ENCODE measurements around the gene ARRDC4.

ARRDC4 gene

DNA sequence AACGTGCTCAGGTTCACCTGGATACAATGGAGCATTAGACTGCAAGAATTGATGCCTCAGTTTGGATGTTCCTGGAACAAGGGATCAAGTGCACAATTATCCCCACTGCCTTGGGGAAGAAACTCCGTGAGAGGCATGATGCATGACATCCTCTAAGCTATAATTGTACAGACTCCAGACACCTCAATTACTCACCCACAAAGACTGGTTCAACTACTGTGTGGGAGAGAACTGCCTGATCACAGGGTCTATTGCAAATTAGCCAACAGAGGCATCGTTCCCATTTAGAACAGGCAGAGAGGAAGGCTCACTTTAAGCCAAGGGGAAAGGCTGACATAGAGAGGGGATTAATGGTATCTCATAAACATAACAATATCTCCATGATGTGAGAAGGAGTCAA, 43.5 kb downstream of the ARRDC4 start:
- TF ChIP-seq EGR1 (IDR thresholded peaks at IDR 0.05): no peak
- TF ChIP-seq REST (IDR thresholded peaks at IDR 0.05; ENCODE audit: low read depth): no peak
- no peak for TF ChIP-seq ZBTB7A (IDR thresholded peaks at IDR 0.05; ENCODE audit: low read depth)
- no peak for TF ChIP-seq RAD21 (IDR thresholded peaks at IDR 0.05; ENCODE audit: low read depth)
- no peak for TF ChIP-seq TCF12 (IDR thresholded peaks at IDR 0.05; ENCODE audit: low read depth)
- TF ChIP-seq EP300 (IDR thresholded peaks at IDR 0.05; ENCODE audit: borderline replicate concordance): no peak
- no peak for TF ChIP-seq NFIC (IDR thresholded peaks at IDR 0.05)
- no peak for TF ChIP-seq FOXM1 (IDR thresholded peaks at IDR 0.05; ENCODE audit: borderline replicate concordance, low read depth)

- TF ChIP-seq USF1 (IDR thresholded peaks at IDR 0.05) (no peak), EGR1 (IDR thresholded peaks at IDR 0.05) (no peak), NFIC (IDR thresholded peaks at IDR 0.05) (no peak), TEAD4 (IDR thresholded peaks at IDR 0.05) (no peak), REST (IDR thresholded peaks at IDR 0.05; ENCODE audit: low read depth) (no peak), ZBTB7A (IDR thresholded peaks at IDR 0.05; ENCODE audit: low read depth) (no peak), CEBPB (IDR thresholded peaks at IDR 0.05) (no peak), FOXM1 (IDR thresholded peaks at IDR 0.05; ENCODE audit: borderline replicate concordance, low read depth) (no peak), YY1 (IDR thresholded peaks at IDR 0.05; ENCODE audit: low read depth) (no peak), TAF1 (IDR thresholded peaks at IDR 0.05; ENCODE audit: low read depth) (no peak), EP300 (IDR thresholded peaks at IDR 0.05; ENCODE audit: borderline replicate concordance) (no peak), TCF12 (IDR thresholded peaks at IDR 0.05; ENCODE audit: low read depth) (no peak), RAD21 (IDR thresholded peaks at IDR 0.05; ENCODE audit: low read depth) (no peak), CREB1 (IDR thresholded peaks at IDR 0.05; ENCODE audit: low read depth) (no peak)
- TF ChIP-seq, protein P1, sequence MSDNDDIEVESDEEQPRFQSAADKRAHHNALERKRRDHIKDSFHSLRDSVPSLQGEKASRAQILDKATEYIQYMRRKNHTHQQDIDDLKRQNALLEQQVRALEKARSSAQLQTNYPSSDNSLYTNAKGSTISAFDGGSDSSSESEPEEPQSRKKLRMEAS (IDR thresholded peaks at IDR 0.05): no peak
Observed at GRCh38 chr15:98005659-98006058, 45.2 kb downstream of the ARRDC4 start.

GRCh38 chr15:98009169-98009568, 48.7 kb downstream of the ARRDC4 start:
- TF ChIP-seq TCF12 (IDR thresholded peaks at IDR 0.05; ENCODE audit: low read depth): no peak

DNA sequence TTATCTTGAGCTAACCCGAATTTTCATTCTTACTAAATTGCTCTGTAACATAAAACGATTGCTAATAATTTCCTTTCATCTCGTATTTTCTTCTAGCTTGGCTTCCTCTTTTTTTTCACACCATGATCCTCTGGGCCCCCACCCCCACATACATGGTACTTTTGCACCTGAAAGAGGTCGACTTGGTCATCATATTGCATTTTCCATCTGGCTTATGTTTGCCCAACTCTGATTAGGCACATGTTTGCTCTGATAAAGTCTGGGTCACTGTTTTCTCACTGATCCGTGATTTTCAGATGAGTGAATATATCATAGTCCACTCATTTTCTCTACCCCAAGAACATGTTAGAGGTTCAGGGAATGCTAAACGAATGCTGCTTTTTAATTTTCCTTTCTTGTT, 49.5 kb downstream of the ARRDC4 start:
- TF ChIP-seq TAF1 (IDR thresholded peaks at IDR 0.05; ENCODE audit: low read depth): no peak
- no peak for TF ChIP-seq CEBPB (IDR thresholded peaks at IDR 0.05)

DNA sequence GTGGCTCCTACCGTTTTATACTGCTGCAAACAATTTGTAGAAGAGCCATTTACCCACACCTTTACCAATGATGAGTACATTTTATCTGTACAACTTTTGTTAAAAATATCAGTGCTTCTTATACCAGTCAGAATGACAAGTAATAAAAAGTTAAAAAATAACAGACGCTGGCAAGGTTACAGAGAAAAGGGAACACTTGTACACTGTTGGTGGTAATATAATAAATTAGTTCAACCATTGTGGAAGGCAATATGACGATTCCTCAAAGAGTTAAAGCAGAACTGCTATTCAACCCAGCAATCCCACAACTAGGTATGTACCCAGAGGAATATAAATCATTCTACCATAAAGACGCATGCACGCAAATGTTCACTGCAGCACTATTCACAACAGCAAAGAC, 51.9 kb downstream of the ARRDC4 start:
- TF ChIP-seq CEBPB (IDR thresholded peaks at IDR 0.05): no peak
- TF ChIP-seq, protein P1 (IDR thresholded peaks at IDR 0.05): no peak
- no peak for TF ChIP-seq TCF12 (IDR thresholded peaks at IDR 0.05; ENCODE audit: low read depth)
- no peak for TF ChIP-seq TAF1 (IDR thresholded peaks at IDR 0.05; ENCODE audit: low read depth)
- TF ChIP-seq TEAD4 (IDR thresholded peaks at IDR 0.05): no peak

DNA sequence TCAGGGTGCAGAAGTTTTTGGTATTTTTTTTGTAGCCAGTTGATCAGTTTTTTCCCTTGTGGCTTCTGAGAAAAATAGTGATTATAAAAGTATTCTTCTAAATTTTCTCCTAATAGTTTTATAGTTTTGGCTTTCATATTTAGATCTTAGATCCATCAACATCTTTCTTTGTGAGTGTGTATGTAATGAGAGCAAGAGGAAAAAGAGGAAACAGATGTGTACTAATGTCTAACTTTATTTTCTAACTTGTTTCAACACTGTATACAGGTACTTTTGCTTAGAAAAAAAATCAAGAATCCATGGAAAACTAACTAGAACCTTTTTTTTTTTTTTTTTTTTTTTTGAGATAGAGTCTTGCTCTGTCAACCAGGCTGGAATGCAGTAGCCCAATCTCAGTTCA, 53.1 kb downstream of the ARRDC4 start:
- TF ChIP-seq NFIC (IDR thresholded peaks at IDR 0.05) (no peak), EP300 (IDR thresholded peaks at IDR 0.05; ENCODE audit: borderline replicate concordance) (no peak), EGR1 (IDR thresholded peaks at IDR 0.05) (no peak), REST (IDR thresholded peaks at IDR 0.05; ENCODE audit: low read depth) (no peak), YY1 (IDR thresholded peaks at IDR 0.05; ENCODE audit: low read depth) (no peak)
